ENCODE measurements around the gene FSHR. TPM values are rescaled to one million over a fixed set of nuclear protein-coding genes. Genes with fewer than 3 reads are reported as not detected.

The FSHR gene
- not detected for total RNA-seq

GRCh38 chr2:49154140-49154539 is at the start of gene FSHR:
FSHR (minus strand) TSS chr2:49154515; CDS start chr2:49154417, 98 bp downstream.
- no peak for DNase-seq (ENCODE audit: low spot score in 2 of 2)
- 76 to 81% methylated on average over 4 of the region's 4 CpGs for WGBS, 2 donors
- intact Hi-C loops (cut with DNase I; ENCODE audit: low total_unique reads), result no loop called here
- TF ChIP-seq CTCF (IDR thresholded peaks at IDR 0.05) (no peak), POLR2A (IDR thresholded peaks at IDR 0.05) (no peak)
- H3K4me3 ChIP-seq (ENCODE audit: low read depth, poor library complexity, severe bottlenecking), result no peak within 1 kb of the TSS

DNA sequence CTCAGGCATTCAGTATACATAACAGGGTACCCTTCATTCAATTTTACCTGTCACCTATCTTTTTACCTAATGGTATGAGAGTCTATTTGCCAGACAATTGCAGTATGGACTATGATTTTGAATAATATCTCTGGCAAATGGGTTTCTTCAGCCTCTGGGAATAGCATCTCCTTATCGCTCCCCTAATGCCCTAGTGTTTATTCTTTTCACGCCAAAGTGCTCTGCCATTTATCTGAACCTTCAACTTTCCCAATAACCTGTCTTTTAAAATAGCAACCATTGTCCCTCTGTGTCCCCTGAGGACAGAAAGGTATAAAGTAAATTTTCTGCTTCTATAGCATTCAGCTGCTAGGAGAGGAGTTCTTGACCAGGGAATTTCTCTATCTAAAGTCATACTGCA is 45.0 kb upstream of the FSHR start:
- no peak overlapping the region for H3K4me3 ChIP-seq (ENCODE audit: low read depth, poor library complexity, severe bottlenecking)
- TF ChIP-seq POLR2A (IDR thresholded peaks at IDR 0.05) (no peak), CTCF (IDR thresholded peaks at IDR 0.05) (no peak)
- intact Hi-C loops (cut with DNase I; ENCODE audit: low total_unique reads), result no loop called here
- 95 to 99% methylated on average over 2 of the region's 2 CpGs for WGBS, 2 donors
- no peak for DNase-seq (ENCODE audit: low spot score in 2 of 2)

DNA sequence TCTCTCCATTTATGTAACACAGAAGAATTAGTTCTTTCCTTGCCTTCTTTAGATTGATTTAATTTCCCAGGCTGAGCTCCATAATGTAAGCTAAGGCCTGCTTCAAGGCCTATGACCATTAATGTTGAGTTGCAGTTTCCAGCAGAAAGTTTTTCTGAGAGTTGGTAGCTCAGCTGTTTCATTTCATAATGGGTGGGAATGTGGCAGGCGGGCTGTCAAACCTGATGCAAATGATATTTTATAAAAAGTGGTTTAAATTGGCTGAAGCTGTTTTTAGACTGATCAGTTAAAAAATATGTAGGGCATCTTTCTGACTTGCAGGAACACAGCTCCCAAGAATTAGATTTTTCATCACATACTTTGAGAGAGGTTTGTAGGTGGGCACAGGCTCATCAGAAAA is 40.4 kb upstream of the FSHR start:
- no peak for DNase-seq (ENCODE audit: low spot score in 2 of 2)
- intact Hi-C loops (cut with DNase I; ENCODE audit: low total_unique reads), result no loop called here
- no peak overlapping the region for H3K4me3 ChIP-seq (ENCODE audit: low read depth, poor library complexity, severe bottlenecking)
- TF ChIP-seq CTCF (IDR thresholded peaks at IDR 0.05) (no peak), POLR2A (IDR thresholded peaks at IDR 0.05) (no peak)
- 96 to 100% methylated on average over 1 of the region's 1 CpG for WGBS, 2 donors

GRCh38 chr2:49192036-49192435 is 37.7 kb upstream of the FSHR start:
- DNase-seq (ENCODE audit: low spot score in 2 of 2), result no peak
- intact Hi-C loops (cut with DNase I; ENCODE audit: low total_unique reads), result no loop called here
- H3K4me3 ChIP-seq (ENCODE audit: low read depth, poor library complexity, severe bottlenecking), result no peak overlapping the region
- TF ChIP-seq POLR2A (IDR thresholded peaks at IDR 0.05) (no peak), CTCF (IDR thresholded peaks at IDR 0.05) (no peak)
- 86 to 91% methylated on average over 1 of the region's 1 CpG for WGBS, 2 donors

DNA sequence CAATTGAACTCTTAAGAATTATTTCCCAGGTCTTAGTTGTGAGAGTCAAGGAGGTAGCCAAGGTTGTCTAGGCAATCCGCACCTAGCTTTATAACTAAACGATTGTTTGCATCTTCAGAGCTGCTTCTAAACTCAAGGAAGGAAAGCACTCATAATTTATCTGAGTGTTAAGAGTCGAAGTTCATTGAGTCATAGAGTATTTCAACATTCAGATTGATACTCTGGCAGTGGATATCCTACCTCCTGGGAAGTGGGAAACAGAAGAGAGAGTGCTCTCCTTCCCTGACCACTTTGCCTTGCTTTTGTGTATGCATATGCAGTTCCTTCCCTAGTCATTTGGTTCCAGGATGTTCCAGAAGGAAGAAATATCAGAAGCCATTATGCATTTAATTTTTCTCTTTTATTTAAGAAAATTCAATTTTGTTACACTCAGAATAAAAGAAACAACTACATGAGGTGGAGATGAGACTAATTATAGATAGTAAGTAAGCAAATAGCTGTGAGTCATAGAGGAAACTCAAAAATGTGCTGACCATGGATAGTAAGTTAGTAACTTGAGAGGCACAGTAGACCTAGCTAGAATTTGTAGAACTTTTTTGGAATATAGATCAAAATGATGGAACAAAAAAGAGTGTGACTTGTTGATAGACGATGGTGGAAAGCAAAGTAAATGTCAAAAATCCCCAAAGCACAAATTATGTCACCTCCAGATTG is 35.4 kb upstream of the FSHR start:
- WGBS, 2 donors, result 75% methylated on average over 4 of the region's 4 CpGs
- intact Hi-C loops (cut with DNase I; ENCODE audit: low total_unique reads), result loop anchor here (5.0 kb wide), 1 partner anchor 933 kb away; no protein-coding TSS in a partner anchor
- DNase-seq (ENCODE audit: low spot score in 2 of 2), result no peak
- TF ChIP-seq CTCF (IDR thresholded peaks at IDR 0.05), result no peak
- TF ChIP-seq POLR2A (IDR thresholded peaks at IDR 0.05), result no peak
- no peak overlapping the region for H3K4me3 ChIP-seq (ENCODE audit: low read depth, poor library complexity, severe bottlenecking)

Measured in lower leg skin (tissue), 4 donors.